Osteoblast (primary cell): ENCODE measurements around the gene PGRMC1. TPM values are rescaled to one million over a fixed set of nuclear protein-coding genes. Genes with fewer than 3 reads are reported as not detected.

Experiments used
- DNase-seq: peaks from one replicate; pipeline ENCODE4 v3.0.0; 2011; ENCODE audit warnings: low spot score, mixed read lengths; ENCODE audit not compliant: insufficient read length; ENCODE audit errors: missing footprints
- H2AFZ ChIP-seq: 2 replicates; pipeline ENCODE4 v1.6.0; 2011; ENCODE audit warnings: mild to moderate bottlenecking, low read length
- H3K27ac ChIP-seq: 2 replicates; pipeline ENCODE4 v1.5.1; 2011; ENCODE audit warnings: mild to moderate bottlenecking, low read depth, low read length, moderate library complexity
- H3K27me3 ChIP-seq: 2 replicates; pipeline ENCODE4 v1.6.0; 2012; ENCODE audit warnings: mild to moderate bottlenecking, control low read depth, inconsistent platforms, low read length, moderate library complexity; ENCODE audit not compliant: insufficient read depth
- H3K36me3 ChIP-seq: 2 replicates; pipeline ENCODE4 v1.5.1; 2011; ENCODE audit warnings: mild to moderate bottlenecking, low read length, control low read depth, moderate library complexity; ENCODE audit not compliant: insufficient read depth
- H3K4me1 ChIP-seq: 2 replicates; pipeline ENCODE4 v1.5.1; 2011; ENCODE audit warnings: mild to moderate bottlenecking, low read length, control low read depth, moderate library complexity; ENCODE audit not compliant: insufficient read depth
- H3K4me2 ChIP-seq: 2 replicates; pipeline ENCODE4 v1.6.0; 2011; ENCODE audit warnings: mild to moderate bottlenecking, low read length; ENCODE audit not compliant: insufficient read depth
- H3K4me3 ChIP-seq: fragments of 200-600 bp; sonication (generic); 3 replicates; pipeline ENCODE4 v1.5.1; 2012; ENCODE audit warnings: mild to moderate bottlenecking, low read length, inconsistent platforms; ENCODE audit not compliant: insufficient read depth
- H3K79me2 ChIP-seq: 2 replicates; pipeline ENCODE4 v1.6.0; 2012; ENCODE audit warnings: mild to moderate bottlenecking, low read length, control low read depth, inconsistent platforms; ENCODE audit not compliant: insufficient read depth
- H3K9me3 ChIP-seq: 2 replicates; pipeline ENCODE4 v1.5.1; 2011; ENCODE audit warnings: low read depth, low read length, control low read depth
- H4K20me1 ChIP-seq: 2 replicates; pipeline ENCODE4 v1.6.0; 2012; ENCODE audit warnings: mild to moderate bottlenecking, low read length, control low read depth; ENCODE audit not compliant: insufficient read depth
- CTCF ChIP-seq: IDR thresholded peaks from 2 replicates; pipeline ENCODE4 v1.5.1; 2011; ENCODE audit warnings: mild to moderate bottlenecking, low read depth, low read length, moderate library complexity; ENCODE audit errors: extremely low read depth
- total RNA-seq: library from RNA; depleted of rRNA; stranded (reverse); fragments of >200 nt; gene quantifications from 2 replicates; pipeline ENCODE4 v1.2.3, GENCODE V29; 2012

Gene PGRMC1
- total RNA-seq, result 118 and 124 TPM in 2 replicates

- peak within 1 kb of the TSS; percentile 77 for H3K4me2 ChIP-seq
- peaks cover 37% of the 10 kb centered on the region for H3K79me2 ChIP-seq
- H3K9me3 ChIP-seq, result no peaks in the 10 kb centered on the region
- peaks cover 21% of the 10 kb centered on the region for H3K4me1 ChIP-seq
- DNase-seq, result peak; percentile 91
- H4K20me1 ChIP-seq, result no peaks in the 10 kb centered on the region
- peak within 1 kb of the TSS; percentile 64 for H2AFZ ChIP-seq
- no peaks in the 10 kb centered on the region for H3K27me3 ChIP-seq
- peak within 1 kb of the TSS; percentile 68 for H3K27ac ChIP-seq
- H3K36me3 ChIP-seq, result no peaks in the 10 kb centered on the region
- H3K4me3 ChIP-seq, result peak within 1 kb of the TSS; percentile 83
- no peak for TF ChIP-seq CTCF
Measured at GRCh38 chrX:119235872-119236622, at the start of gene PGRMC1. TSS of gene PGRMC1 (plus strand) at chrX:119236285. CDS start at chrX:119236364, 79 bp downstream.

GRCh38 chrX:119186763-119187162 is 49.3 kb upstream of the PGRMC1 start:
- no peak overlapping the region for H3K4me3 ChIP-seq
- H3K79me2 ChIP-seq, result no peaks in the 10 kb centered on the region
- H3K27me3 ChIP-seq, result no peaks in the 10 kb centered on the region
- H3K4me1 ChIP-seq, result no peaks in the 10 kb centered on the region
- no peaks in the 10 kb centered on the region for H4K20me1 ChIP-seq
- H3K9me3 ChIP-seq, result no peaks in the 10 kb centered on the region
- H3K36me3 ChIP-seq, result no peaks in the 10 kb centered on the region
- no peak overlapping the region for H3K27ac ChIP-seq
- no peak overlapping the region for H2AFZ ChIP-seq
- no peak for TF ChIP-seq CTCF
- no peak for DNase-seq
- H3K4me2 ChIP-seq, result no peak overlapping the region

DNA sequence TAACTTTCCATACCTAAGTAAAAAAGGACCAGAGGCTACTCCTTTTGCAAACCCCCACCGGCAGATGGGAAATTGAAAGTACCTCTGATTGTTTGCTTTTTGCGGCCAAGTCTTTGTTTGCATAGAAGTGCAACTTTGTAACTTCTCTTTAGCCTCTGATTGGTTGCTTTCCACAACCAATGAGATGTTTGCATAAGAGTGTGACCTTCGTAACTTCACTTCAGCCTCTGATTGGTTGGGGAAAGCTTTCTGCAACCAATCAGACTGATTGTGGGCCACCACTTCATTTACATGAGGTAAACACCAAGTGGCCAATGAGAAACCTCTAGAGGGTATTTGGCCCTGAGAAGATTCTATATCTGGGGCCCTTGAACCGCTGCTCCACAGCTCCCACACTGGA is 48.8 kb upstream of the PGRMC1 start:
- no peak overlapping the region for H3K27ac ChIP-seq

More for the DNA sequence above, 48.8 kb upstream of the PGRMC1 start:
- Histone ChIP-seq H3K27me3 (no peaks in the 10 kb centered on the region), H3K4me3 (no peak overlapping the region), H3K79me2 (no peaks in the 10 kb centered on the region), H3K4me1 (no peaks in the 10 kb centered on the region), H3K4me2 (no peak overlapping the region), H3K9me3 (no peaks in the 10 kb centered on the region), H3K36me3 (no peaks in the 10 kb centered on the region), H2AFZ (no peak overlapping the region), H4K20me1 (no peaks in the 10 kb centered on the region)
- DNase-seq, result no peak
- no peak for TF ChIP-seq CTCF
